ENCODE data around the gene SLC4A11.
"Not testable (repeated sequence)": the region's sequence is repeated elsewhere in the genome, so short reads cannot be mapped to it uniquely, and the experiment has no call there.

SLC4A11 gene

DNA sequence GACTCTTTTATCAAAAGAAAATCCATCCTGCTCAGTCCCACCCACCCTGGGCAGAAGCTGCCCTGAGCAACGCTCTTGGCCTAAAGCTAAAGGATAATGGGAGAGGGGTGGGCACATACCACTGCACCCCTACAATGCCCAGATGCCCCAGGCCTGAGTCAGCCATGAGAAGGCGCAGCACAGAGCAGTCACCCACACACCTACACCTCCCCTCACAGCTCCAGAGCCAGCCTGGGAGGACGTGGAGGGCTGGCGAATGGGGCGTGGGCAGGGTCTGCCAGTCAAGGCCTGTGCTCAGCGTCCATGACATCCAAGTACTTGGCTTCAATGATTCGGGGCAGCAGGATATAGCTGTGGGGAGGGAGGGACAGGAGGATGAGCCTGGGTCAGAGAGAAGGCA, 11.5 kb downstream of the SLC4A11 start:
- no peak for DNase-seq

DNA sequence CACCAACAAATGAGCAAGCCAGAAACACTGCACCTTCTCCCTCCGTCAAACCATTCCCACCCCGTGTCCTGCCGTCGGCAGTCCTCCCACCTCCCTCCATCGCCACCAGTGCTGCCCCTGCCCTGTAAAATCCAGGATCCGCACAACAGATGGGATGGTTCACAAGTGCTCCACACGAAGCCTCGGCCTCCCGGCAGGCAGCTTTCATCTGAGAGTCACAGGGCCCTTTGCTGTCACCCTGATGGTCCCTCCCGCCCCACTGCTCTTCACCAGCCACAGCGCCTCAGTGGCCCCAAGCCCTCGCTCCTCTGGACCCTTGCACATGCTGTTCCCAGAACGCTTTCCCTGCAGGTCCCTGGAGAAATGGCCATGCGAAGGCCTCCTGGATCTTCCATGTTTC, 12.1 kb downstream of the SLC4A11 start:
- DNase-seq = no peak

- no peak for DNase-seq
Observed at GRCh38 chr20:3226093-3226492, 12.9 kb downstream of the SLC4A11 start.

DNA sequence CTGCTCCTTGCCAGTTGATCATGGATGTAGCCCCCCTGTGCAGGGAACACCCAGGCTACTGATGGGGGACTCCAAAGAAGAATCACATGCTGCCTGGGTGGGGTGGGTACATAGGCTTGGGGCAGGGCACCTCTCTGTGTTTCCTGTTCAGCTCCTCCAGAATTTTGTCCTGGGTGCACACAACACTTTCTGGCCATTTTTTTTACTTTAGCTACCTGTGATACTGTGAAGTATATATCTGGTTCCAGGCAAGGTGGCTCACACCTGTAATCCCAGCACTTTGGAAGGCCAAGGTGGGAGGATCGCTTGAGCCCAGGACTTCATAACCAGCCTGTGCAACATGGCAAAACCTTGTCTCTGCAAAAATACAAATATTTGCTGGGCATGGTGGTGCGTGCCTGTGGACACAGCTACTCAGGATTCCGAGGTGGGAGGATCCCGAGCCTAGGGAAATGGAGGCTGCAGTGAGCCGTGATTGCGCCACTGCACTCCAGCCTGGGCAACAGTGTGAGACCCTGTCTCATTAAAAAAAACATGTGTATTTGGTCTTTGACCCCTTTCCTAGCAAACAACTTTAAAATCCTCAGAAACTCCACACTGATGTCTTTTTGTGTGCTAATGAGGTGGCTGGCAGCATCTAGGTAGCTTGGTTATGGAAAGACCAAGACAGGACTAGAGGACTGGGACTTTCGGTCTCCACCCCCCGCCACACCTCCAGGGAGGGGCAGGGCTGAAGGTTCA, 14.1 kb downstream of the SLC4A11 start:
- no peak for DNase-seq

- DNase-seq = no peak
Observed at GRCh38 chr20:3223994-3224680, 14.9 kb downstream of the SLC4A11 start.

DNA sequence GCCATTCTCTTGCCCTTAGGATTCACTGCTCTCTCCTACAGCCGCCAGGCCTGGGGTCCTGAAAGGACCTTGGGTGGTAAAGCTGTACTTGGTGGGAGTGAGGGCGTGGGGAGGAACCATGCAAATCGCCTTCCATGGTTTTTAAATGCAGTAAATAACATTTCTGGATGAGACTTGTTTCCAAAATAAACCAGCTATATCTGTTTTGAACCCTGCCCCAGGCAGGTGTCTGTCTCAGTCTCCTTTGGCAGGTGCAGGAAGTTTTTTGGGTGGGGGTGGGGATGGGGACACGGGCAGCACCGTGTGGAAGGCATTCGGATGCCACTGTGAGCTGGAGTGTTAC, 15.4 kb downstream of the SLC4A11 start:
- DNase-seq = no peak

DNA sequence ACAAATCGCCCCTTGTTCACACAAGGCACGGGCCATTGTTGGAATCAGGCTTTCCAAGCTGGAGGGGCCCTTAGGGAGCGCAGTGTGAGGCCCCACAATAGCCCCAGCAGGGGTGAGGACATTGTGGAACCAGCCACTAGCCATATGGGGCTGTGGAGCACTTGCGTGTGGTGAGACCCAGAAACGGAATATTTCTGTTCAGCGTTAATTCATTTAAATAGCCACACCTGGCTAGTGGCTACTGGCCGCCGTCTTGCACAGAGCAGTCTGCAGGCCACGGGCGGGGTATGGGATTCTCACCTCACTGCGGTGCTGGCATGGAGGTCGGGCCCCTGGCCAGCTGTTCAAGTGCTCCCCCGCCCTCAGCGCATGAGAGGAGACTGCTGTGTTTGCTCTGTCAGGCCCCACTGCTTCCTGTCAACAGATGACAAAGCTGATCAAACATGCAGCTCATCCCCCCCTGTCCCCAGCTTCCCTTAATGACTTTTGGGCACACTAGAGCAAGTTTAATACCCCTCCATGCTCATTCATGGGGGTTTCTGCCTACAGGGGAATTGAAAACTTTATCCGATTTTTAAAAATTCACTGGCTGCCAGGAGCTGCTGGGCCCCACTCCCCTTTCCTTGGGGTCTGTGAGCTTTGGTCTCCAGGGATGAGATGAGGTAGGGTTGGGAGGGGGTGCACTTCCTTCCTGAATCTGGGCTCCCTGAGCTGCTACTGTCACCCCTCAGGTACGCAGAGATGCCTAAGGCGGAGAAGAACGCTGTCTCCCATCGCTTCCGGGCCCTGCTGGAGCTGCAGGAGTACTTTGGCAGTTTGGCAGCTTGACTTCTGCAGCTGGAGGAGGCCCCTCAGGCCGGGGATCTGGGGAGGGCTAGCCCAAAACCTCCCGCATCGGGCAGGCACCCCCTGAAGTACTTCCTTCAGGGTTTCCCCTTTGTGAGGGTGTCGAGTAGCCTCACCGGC, 16.1 kb downstream of the SLC4A11 start:
- peak in 1 of 2 donors; percentile 84 for DNase-seq

DNA sequence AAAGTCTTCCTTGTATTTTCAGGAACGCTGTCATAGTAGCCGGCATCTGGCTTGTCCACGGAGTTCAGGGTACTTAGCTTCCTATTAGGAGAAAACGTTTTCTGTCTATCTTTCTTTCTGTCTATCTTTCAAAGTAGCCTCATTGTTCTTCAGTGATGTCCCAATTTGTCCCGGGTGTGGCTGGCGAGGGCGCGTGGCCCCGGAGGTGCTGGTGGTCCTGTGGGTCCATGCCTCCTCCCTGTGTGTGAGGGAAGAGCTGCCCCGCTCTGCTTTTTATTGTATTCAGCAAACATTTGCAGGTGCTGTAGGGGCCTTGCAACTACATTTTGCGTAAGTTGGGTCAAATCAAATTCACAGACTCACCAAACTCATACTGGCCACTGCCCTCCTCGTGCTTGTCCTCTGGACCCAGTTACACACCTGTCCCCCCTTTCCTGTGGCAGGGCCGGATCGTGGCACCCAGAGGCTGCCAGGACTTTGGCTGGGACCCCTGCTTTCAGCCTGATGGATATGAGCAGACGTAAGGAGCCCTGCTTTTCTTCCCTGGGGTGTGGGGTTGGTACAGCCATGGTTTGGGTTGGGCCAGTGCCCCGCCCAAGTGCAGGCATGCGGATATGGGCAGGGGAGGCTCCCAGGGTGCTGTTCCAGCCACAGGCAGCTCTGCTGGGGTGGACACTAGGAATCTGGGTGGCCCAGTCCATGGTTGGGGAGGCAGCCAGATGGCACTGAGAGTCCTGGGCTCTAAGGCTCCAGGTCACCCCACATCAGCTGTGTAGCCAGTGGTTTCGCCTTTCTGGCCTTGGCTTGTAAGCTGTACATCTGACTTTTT, 17.4 kb downstream of the SLC4A11 start:
- DNase-seq = no peak

GRCh38 chr20:3218307-3218988, 20.5 kb downstream of the SLC4A11 start:
- peak; percentile 30 to 31 for DNase-seq

- DNase-seq = not testable (repeated sequence)
Observed at GRCh38 chr20:3215359-3215917, 23.6 kb downstream of the SLC4A11 start.

- no peak for DNase-seq
Observed at GRCh38 chr20:3213226-3213625, 25.8 kb downstream of the SLC4A11 start.

- no peak for DNase-seq
Observed at GRCh38 chr20:3210346-3210745, 28.6 kb downstream of the SLC4A11 start.

- no peak for DNase-seq
Observed at GRCh38 chr20:3209946-3210317, 29.1 kb downstream of the SLC4A11 start.

DNA sequence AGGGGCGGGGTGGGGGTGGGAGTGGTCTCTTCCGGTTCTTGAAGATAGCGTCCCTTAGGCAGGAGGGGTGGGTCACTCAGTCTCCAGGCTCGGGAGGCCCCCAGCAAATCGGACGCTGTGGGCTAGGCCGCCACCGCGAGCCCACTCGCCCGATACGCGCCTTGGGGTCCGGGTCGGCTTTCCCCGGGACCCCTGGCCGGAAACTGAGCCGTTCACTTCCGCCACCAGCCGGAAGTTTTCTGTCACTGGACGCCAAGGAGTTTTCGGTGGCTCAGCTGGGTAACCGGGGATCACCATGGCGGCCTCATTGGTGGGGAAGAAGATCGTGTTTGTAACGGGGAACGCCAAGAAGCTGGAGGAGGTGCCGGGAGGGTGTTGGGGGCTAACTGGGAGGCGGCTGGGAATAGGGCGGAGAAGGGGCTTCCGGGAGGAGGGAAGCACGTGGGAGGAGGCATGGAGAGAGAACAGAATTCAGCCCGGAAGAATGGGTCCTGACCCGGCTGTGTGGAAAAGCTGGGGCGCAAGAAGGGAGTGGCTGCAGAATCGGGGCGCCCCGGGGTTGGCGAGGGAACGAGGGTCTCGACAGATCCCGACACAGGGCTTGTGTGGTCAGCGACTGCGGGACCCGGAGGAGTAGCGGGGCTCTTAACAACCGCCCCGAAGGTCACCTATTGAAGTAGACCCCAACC, 29.6 kb downstream of the SLC4A11 start, which contains the start of gene ITPA:
Gene ITPA, plus strand, starts transcription at position 242 of the 689 bp plus-strand sequence. Its CDS starts 54 bp downstream, at position 296.
- peak; percentile 7 to 42 for DNase-seq

DNA sequence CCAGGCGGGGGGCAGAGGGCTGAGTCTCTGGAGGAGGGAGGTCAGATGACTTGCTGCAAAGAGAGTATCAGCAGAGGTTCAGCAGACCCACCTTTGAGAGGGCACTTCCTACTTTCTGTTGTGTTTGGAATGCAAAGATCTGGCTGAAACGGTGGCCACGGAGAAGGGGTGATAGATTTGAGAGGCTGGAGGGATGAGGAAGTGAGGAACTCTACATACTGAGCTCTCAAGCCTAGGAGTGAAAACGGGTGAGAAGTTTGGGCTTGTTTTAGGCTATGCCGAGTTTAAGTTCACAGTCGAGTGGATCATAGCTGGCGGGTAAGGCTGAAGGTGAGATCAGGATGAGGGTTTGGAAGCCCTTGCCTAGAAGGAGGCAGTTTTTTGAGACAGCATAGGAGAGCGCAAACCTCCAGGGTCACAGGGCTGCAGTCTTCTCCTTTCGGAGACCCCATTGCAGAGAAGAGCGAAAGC, 30.2 kb downstream of the SLC4A11 start:
- peak; percentile 10 to 27 for DNase-seq

DNA sequence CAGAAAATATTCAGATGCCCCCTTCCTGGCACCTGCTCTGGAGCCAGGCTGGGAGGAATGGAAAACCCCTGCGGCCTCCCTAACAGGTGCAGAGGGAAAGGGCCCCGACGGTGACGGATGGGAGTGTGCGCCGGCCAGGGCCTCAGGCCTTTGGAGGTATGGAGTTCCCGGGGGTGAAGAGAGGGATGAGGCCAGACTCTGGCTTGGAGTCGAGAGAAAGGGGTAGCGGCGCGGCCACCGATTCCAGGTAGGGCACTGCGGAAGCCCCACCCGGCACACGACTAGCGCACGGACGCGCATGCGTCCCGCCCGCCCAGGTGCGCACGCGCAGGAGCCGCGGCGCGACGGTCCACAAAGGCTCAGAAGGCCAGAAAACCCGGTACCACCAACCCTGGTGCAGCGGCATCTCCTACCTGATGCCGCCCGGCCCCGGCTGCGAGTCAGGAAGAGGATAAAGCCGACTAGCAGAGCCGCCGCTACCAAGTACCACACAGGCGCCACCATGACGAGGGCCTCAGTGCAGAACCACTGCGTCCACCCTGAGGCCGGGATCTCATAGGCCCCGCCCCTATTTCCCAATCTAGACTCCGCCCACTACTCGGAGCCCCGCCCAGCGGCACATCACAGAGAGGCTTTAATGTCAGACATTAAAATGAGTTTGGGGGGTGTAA, 34.7 kb downstream of the SLC4A11 start, which contains the start of gene DDRGK1:
Gene DDRGK1, minus strand, starts transcription at position 559 of the 671 bp plus-strand sequence. Its CDS starts 55 bp downstream, at position 504.
- DNase-seq = peak; percentile 86 to 92

DNA sequence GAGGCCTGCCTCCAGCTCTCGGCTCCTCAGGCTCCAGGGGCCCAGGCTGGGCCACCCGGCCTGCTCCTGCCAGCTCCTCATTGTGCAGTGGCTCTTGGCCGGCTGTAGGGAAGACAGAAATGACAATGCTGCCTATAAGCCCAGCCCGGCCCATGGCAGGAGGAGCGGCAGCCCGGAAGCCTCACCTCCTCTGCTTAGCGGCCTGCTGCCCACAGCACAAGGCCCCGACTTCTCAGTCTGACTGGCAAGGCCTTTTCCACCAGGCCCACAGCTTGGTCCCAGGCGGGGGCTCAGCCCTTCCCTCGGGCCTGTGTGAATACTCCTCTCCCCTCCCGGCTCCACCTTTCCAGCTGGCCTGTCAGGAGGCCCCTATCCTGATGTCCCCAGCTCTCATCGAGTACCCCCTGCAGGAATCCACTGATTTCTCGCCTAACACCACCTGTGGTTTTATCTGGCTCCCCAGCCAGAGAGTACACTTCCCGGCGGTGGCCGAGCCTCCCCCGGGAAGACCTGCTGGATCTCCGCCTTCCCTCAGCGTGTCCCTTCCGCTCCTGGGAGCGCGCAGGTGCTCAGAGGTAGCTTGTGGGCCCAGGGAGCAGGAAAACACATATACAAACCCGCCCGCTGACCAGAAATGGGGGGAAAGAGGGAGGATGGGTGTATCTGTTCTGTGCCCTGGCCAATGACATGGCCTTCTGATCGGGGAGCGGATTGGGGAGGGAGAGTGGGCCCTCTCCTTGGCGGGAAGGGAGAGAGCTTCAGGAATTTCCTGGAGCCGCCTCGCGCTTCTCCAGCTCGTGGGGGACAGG, 35.5 kb downstream of the SLC4A11 start:
- DNase-seq = no peak

- no peak for DNase-seq
Observed at GRCh38 chr20:3202965-3203314, 36.0 kb downstream of the SLC4A11 start.

Data from bone marrow (tissue), 2 donors.